Kasumi-1 (cell line): ENCODE results near the gene RSPH10B2.
A peak's percentile ranks its signal among the peaks of the same experiment; 100 is the strongest.
"Not testable (repeated sequence)": the region's sequence is repeated elsewhere in the genome, so short reads cannot be mapped to it uniquely, and the experiment has no call there.

ENCODE experiments used
- DNase-seq, 2 experiments: peaks; one replicate each; lab custom pipeline; 2025; lab: John Stamatoyannopoulos, UW

Gene RSPH10B2

GRCh38 chr7:6753964-6754363, at the start of gene RSPH10B2:
Gene RSPH10B2, plus strand, starts transcription at chr7:6754103. Its CDS starts 3,575 bp downstream, at chr7:6757678.
- not testable (repeated sequence) for DNase-seq

GRCh38 chr7:6705959-6706665, 47.8 kb upstream of the RSPH10B2 start:
- peak; percentile 3 to 27 for DNase-seq

GRCh38 chr7:6706666-6707407, 47.1 kb upstream of the RSPH10B2 start, which contains the start of gene ZNF12:
Gene ZNF12, minus strand, starts transcription at chr7:6706947. Its CDS starts 1,774 bp downstream, at chr7:6705173.
- DNase-seq: peak; percentile 66 to 69

- DNase-seq: no peak
Measured at GRCh38 chr7:6708304-6708703, 45.6 kb upstream of the RSPH10B2 start.

GRCh38 chr7:6709808-6710207, 44.1 kb upstream of the RSPH10B2 start:
- DNase-seq: peak in 1 of 2 experiments; percentile 0

GRCh38 chr7:6714360-6714759, 39.5 kb upstream of the RSPH10B2 start:
- no peak for DNase-seq

- not testable (repeated sequence) for DNase-seq
Measured at GRCh38 chr7:6715898-6716297, 38.0 kb upstream of the RSPH10B2 start.

- DNase-seq: no peak
Measured at GRCh38 chr7:6718124-6718523, 35.8 kb upstream of the RSPH10B2 start.

GRCh38 chr7:6724351-6724750, 29.6 kb upstream of the RSPH10B2 start:
- not testable (repeated sequence) for DNase-seq

GRCh38 chr7:6725003-6725402, 28.9 kb upstream of the RSPH10B2 start:
- DNase-seq: peak; percentile 29 to 30

GRCh38 chr7:6726341-6726740, 27.6 kb upstream of the RSPH10B2 start:
- not testable (repeated sequence) for DNase-seq

- no peak for DNase-seq
Measured at GRCh38 chr7:6727663-6728062, 26.2 kb upstream of the RSPH10B2 start.

GRCh38 chr7:6728893-6729491, 24.9 kb upstream of the RSPH10B2 start:
- not testable (repeated sequence) for DNase-seq

- peak; percentile 67 for DNase-seq
Measured at GRCh38 chr7:6729492-6730342, 24.2 kb upstream of the RSPH10B2 start.

- no peak for DNase-seq
Measured at GRCh38 chr7:6730343-6730633, 23.6 kb upstream of the RSPH10B2 start.

- not testable (repeated sequence) for DNase-seq
Measured at GRCh38 chr7:6738415-6738814, 15.5 kb upstream of the RSPH10B2 start.

- DNase-seq: not testable (repeated sequence)
Measured at GRCh38 chr7:6744410-6745100, 9.3 kb upstream of the RSPH10B2 start.

GRCh38 chr7:6749335-6749734, 4.6 kb upstream of the RSPH10B2 start:
- not testable (repeated sequence) for DNase-seq

GRCh38 chr7:6750173-6750572, 3.7 kb upstream of the RSPH10B2 start:
- not testable (repeated sequence) for DNase-seq

- not testable (repeated sequence) for DNase-seq
Measured at GRCh38 chr7:6761186-6761585, 7.3 kb downstream of the RSPH10B2 start.

GRCh38 chr7:6781581-6781980, 27.7 kb downstream of the RSPH10B2 start:
- DNase-seq: not testable (repeated sequence)
